ENCODE measurements around the gene CTNNA1. TPM values are rescaled to one million over a fixed set of nuclear protein-coding genes. Genes with fewer than 3 reads are reported as not detected.

CTNNA1 gene
- total RNA-seq, 1 donor from 2014 or later = 359 TPM

GRCh38 chr5:138843316-138844124 is 90.3 kb downstream of the CTNNA1 start:
- Mint-ChIP-seq H3K27ac (ENCODE audit: unreplicated experiment) (peak overlapping the region; percentile 43), H3K9me3 (ENCODE audit: unreplicated experiment) (no peaks in the 10 kb centered on the region), H3K36me3 (ENCODE audit: low read depth, unreplicated experiment) (peaks cover 2% of the 10 kb centered on the region), H3K27me3 (ENCODE audit: low read depth, unreplicated experiment) (no peaks in the 10 kb centered on the region), H3K4me3 (ENCODE audit: unreplicated experiment) (no peak overlapping the region), H3K4me1 (ENCODE audit: low read depth, unreplicated experiment) (peaks cover 37% of the 10 kb centered on the region)
- Histone ChIP-seq H3K36me3 (ENCODE audit: insufficient read depth, low read length) (peaks cover 2% of the 10 kb centered on the region), H3K9ac (ENCODE audit: low read length) (no peak overlapping the region), H3K4me2 (ENCODE audit: low read length) (peak overlapping the region; percentile 33), H3K9me3 (ENCODE audit: insufficient read depth, low read depth, low read length) (no peaks in the 10 kb centered on the region), H3K27ac (ENCODE audit: low read depth, low read length) (peak overlapping the region; percentile 9), H2AFZ (ENCODE audit: low read depth, low read length) (no peak overlapping the region), H4K20me1 (ENCODE audit: insufficient read depth, low read length) (peaks cover 71% of the 10 kb centered on the region), H3K4me3 (ENCODE audit: insufficient read depth, low read depth, low read length) (no peak overlapping the region), H3K27me3 (ENCODE audit: insufficient read depth, low read length) (no peaks in the 10 kb centered on the region), H3K79me2 (ENCODE audit: insufficient read depth, low read length) (peaks cover 94% of the 10 kb centered on the region), H3K4me1 (ENCODE audit: insufficient read depth, low read length) (peaks cover 29% of the 10 kb centered on the region)
- DNase-seq (ENCODE audit: low read depth) = peak; percentile 23
- TF ChIP-seq CTCF (IDR thresholded peaks at IDR 0.05; ENCODE audit: insufficient read depth, low read depth, low read length) = no peak
- no peak for FAIRE-seq

GRCh38 chr5:138844125-138844461 is 90.9 kb downstream of the CTNNA1 start:
- no peaks in the 10 kb centered on the region for H3K27me3 Mint-ChIP-seq (ENCODE audit: low read depth, unreplicated experiment)
- Histone ChIP-seq H3K36me3 (ENCODE audit: insufficient read depth, low read length) (peaks cover 2% of the 10 kb centered on the region), H3K27me3 (ENCODE audit: insufficient read depth, low read length) (no peaks in the 10 kb centered on the region), H3K9ac (ENCODE audit: low read length) (peak overlapping the region; percentile 18), H3K79me2 (ENCODE audit: insufficient read depth, low read length) (peaks cover 94% of the 10 kb centered on the region), H3K27ac (ENCODE audit: low read depth, low read length) (peak overlapping the region; percentile 32), H3K9me3 (ENCODE audit: insufficient read depth, low read depth, low read length) (no peaks in the 10 kb centered on the region), H3K4me2 (ENCODE audit: low read length) (peak overlapping the region; percentile 65), H3K4me3 (ENCODE audit: insufficient read depth, low read depth, low read length) (no peak overlapping the region), H3K4me1 (ENCODE audit: insufficient read depth, low read length) (peaks cover 29% of the 10 kb centered on the region), H4K20me1 (ENCODE audit: insufficient read depth, low read length) (peaks cover 71% of the 10 kb centered on the region), H2AFZ (ENCODE audit: low read depth, low read length) (no peak overlapping the region)
- FAIRE-seq (no peak), DNase-seq (ENCODE audit: low read depth) (no peak)
- peak overlapping the region; percentile 81 for H3K27ac Mint-ChIP-seq (ENCODE audit: unreplicated experiment)
- no peaks in the 10 kb centered on the region for H3K9me3 Mint-ChIP-seq (ENCODE audit: unreplicated experiment)
- H3K4me3 Mint-ChIP-seq (ENCODE audit: unreplicated experiment) = no peak overlapping the region
- peaks cover 2% of the 10 kb centered on the region for H3K36me3 Mint-ChIP-seq (ENCODE audit: low read depth, unreplicated experiment)
- peaks cover 39% of the 10 kb centered on the region for H3K4me1 Mint-ChIP-seq (ENCODE audit: low read depth, unreplicated experiment)
- TF ChIP-seq CTCF (IDR thresholded peaks at IDR 0.05; ENCODE audit: insufficient read depth, low read depth, low read length) (no peak), EZH2 (IDR thresholded peaks at IDR 0.05; ENCODE audit: insufficient read depth, low read length) (no peak)

All from astrocyte (in vitro differentiated cells and primary cell).